Subcutaneous adipose tissue (tissue), 4 donors: ENCODE measurements around the gene TPPP. TPM values are rescaled to one million over a fixed set of nuclear protein-coding genes. Genes with fewer than 3 reads are reported as not detected.

Experiments
- CTCF ChIP-seq: fragments of 450-650 bp; IDR thresholded peaks from one replicate; pipeline ENCODE4 v1.5.1; 2016; ENCODE audit warnings: low read depth, mild to moderate bottlenecking, control low read depth, antibody characterized with exemption, moderate library complexity
- total RNA-seq, 4 donors: library from RNA; depleted of rRNA; stranded (reverse); fragments of >200 nt; gene quantifications; one replicate each; pipeline ENCODE4 v1.1.0, GENCODE V29; 2016

TPPP gene
- total RNA-seq, 4 donors from 2014 or later = 1.1 to 8.1 (median 2.8) TPM

DNA sequence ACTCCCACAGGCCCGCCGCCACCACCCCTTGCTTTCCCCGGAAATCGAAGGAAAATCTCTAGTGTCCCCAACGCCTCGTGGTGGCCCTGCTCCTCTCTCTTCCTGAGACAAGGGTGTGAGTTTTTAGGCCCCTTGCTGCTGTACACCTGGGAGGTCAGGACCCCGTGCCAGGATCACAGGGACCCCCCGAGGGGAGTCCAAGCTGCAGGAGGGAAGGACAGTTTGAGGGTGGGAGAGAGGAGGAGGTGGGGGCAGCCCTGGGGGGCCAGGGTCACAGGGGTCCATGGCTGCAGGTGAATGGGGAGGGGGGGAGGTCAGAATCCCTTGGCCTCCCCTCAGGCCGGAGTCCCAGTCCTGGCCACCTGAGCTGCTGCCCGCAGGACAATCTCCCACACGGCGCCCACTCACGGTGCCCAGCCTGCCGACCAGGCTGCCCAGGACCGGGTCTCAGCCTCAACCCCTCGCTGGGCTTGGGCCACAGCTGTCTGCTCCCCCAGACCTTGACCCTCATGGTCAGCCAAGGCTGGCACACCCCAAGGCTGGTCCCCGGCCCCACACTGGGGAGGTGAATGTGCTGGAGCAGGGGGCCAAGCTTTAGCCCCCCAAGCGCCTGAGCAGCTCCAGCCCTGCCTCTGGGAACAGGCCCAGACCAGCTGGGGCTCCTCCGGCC is 19.9 kb downstream of the TPPP start:
- TF ChIP-seq CTCF = no peak

GRCh38 chr5:672329-673160 is 20.6 kb downstream of the TPPP start:
- TF ChIP-seq CTCF = no peak

GRCh38 chr5:671459-672328 is 21.5 kb downstream of the TPPP start:
- TF ChIP-seq CTCF = no peak

DNA sequence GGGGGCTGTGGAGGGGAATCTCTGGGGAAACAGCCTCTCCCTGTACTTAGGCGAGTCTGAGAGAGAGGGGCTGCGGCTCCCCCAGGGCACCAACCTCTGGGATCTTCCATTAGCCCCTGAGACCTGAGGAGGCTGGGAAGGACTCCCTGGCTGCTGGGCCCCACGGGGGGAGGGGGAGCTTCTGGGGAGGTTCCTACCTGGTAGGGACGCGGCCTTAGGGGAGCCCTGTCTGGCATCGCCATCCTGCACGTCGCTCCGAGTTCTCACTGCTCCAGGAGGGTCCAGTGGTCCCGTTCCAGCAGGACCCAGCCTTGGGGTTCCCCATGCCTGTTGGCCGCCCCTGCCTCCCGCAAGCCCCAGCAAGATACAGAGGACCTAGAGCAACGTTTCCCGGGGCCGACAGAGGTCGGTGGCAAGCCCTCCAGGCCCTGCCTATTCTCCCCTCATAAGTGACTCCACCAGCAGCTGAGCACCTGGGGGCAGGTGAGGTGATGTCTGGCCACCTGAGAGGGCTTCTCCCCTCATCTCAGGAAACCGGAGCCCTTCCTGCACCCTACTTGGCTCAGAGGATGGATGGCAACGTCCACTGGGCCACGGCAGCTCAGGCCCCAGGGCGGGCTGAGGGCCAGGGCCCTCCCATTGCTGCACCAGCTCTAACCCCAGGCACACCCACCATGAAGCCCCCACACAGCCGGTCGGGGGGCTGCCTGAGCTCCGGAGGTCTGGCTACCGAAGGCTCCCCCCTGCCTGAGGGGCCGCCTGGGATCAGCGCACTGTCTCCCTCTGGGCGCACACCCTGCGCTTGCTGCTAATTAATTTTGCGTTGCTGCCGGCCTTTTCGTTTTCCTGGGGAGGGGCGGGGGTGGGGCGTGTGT is 22.5 kb downstream of the TPPP start:
- TF ChIP-seq CTCF = no peak

DNA sequence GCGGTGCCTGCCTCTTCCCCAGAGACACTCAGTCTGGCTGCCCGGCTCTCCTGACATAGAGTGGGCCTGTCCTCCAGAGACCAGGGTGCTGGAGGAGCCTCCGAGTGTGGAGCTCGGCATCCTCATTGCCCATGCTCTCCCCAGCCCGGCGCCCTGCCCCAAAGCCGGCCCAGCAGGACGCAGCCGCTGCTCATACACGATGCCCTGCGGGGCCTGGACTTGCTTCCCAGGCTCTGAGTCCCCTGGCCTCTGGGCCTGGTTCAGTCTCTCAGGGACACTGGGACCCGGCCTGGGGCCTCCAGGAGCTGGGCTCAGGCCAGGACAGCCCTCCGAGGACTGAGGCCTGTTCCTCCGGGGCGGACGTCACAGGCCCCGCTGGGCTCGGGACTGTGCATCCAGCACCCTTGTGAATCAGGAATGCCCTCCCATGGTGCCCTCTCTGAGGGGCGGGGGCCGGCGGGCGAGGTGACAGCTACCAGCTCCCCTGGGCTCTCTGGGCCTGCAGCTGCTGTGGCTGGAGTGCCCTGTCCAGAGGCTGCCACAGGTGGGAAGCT is 23.2 kb downstream of the TPPP start:
- no peak for TF ChIP-seq CTCF

GRCh38 chr5:669111-669841 is 23.9 kb downstream of the TPPP start:
- TF ChIP-seq CTCF = no peak
